Lower lobe of right lung (tissue), 2 donors: ENCODE measurements around the gene FSD1L. TPM values are rescaled to one million over a fixed set of nuclear protein-coding genes. Genes with fewer than 3 reads are reported as not detected.

Experiments
- ATAC-seq, 2 donors: fragments of 200-7000 bp; cut with Tn5 transposase; one replicate each; pipeline ENCODE4 v1.9.1; 2020 to 2022; ENCODE audit warnings: mild to moderate bottlenecking in 2 of 2, moderate library complexity in 2 of 2
- DNase-seq: peaks from one replicate; pipeline ENCODE4 v3.0.0-alpha.2; 2020
- H3K27ac ChIP-seq: fragments of 200-600 bp; one replicate; pipeline ENCODE4 v1.8.0; 2022
- H3K27me3 ChIP-seq: fragments of 200-600 bp; one replicate; pipeline ENCODE4 v1.8.0; 2022; ENCODE audit warnings: low read depth
- H3K36me3 ChIP-seq: fragments of 200-600 bp; one replicate; pipeline ENCODE4 v1.8.0; 2022; ENCODE audit warnings: mild to moderate bottlenecking
- H3K4me1 ChIP-seq: fragments of 200-600 bp; one replicate; pipeline ENCODE4 v1.8.0; 2022
- H3K4me3 ChIP-seq: fragments of 200-600 bp; one replicate; pipeline ENCODE4 v1.8.0; 2022; ENCODE audit warnings: mild to moderate bottlenecking
- H3K9me3 ChIP-seq: fragments of 200-600 bp; one replicate; pipeline ENCODE4 v1.8.0; 2022
- intact Hi-C: fragments of 100-400 bp; cut with DNase I; formaldehyde crosslinking; loops from one replicate; pipeline ENCODE4 v1.11.0; 2022
- total RNA-seq: library from RNA; stranded (reverse); fragmentation: NEBNext Ultra II Directional; extraction: Animal tissue kit (Norgen Biotek cat#: 25700); gene quantifications from one replicate; pipeline ENCODE4 v1.2.1, GENCODE V29; 2021
- TF ChIP-seq, protein P1 (sequence below): fragments of 200-600 bp; IDR thresholded peaks from one replicate; pipeline ENCODE4 v1.8.0; 2022; ENCODE audit warnings: antibody characterized with exemption, mild to moderate bottlenecking
- donor health status: DM: no; HTN: yes; CAD: no; lungs with severe emphysema.

The FSD1L gene
- total RNA-seq, 1 donor from 2014 or later: 7.2 TPM

DNA sequence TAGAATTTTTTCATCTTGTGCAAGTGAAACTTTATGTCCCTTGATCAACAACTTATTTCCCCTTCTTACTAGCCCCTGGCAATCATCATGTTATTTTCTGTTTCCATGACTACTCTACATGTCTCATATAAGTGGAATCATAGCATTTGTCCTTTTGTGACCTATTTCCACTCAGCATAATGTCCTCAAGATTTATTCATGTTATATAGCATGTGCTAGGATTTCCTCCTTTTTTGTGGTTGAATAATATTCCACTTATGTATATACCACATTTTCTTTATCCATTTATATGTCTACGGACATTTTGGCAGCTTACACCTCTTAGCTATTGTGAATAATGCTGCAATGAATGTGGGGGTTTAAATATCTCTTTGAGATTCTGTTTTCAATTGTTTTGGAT lies 21.0 kb downstream of the FSD1L start:
- intact Hi-C loops: no loop called here
- H3K4me1 ChIP-seq: no peaks in the 10 kb centered on the region
- no peak for DNase-seq
- H3K4me3 ChIP-seq: no peak overlapping the region
- ATAC-seq: no peak
- H3K9me3 ChIP-seq: no peaks in the 10 kb centered on the region
- H3K27me3 ChIP-seq: no peaks in the 10 kb centered on the region
- peaks cover 33% of the 10 kb centered on the region for H3K36me3 ChIP-seq
- TF ChIP-seq, protein P1, sequence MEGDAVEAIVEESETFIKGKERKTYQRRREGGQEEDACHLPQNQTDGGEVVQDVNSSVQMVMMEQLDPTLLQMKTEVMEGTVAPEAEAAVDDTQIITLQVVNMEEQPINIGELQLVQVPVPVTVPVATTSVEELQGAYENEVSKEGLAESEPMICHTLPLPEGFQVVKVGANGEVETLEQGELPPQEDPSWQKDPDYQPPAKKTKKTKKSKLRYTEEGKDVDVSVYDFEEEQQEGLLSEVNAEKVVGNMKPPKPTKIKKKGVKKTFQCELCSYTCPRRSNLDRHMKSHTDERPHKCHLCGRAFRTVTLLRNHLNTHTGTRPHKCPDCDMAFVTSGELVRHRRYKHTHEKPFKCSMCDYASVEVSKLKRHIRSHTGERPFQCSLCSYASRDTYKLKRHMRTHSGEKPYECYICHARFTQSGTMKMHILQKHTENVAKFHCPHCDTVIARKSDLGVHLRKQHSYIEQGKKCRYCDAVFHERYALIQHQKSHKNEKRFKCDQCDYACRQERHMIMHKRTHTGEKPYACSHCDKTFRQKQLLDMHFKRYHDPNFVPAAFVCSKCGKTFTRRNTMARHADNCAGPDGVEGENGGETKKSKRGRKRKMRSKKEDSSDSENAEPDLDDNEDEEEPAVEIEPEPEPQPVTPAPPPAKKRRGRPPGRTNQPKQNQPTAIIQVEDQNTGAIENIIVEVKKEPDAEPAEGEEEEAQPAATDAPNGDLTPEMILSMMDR: no peak
- no peak overlapping the region for H3K27ac ChIP-seq

GRCh38 chr9:105473221-105473620 lies 25.4 kb downstream of the FSD1L start:
- TF ChIP-seq, protein P1: no peak
- H3K4me3 ChIP-seq: no peak overlapping the region
- ATAC-seq (no peak), DNase-seq (no peak)
- H3K27ac ChIP-seq: no peak overlapping the region
- H3K36me3 ChIP-seq: peaks cover 16% of the 10 kb centered on the region
- no peaks in the 10 kb centered on the region for H3K9me3 ChIP-seq
- intact Hi-C loops: no loop called here
- no peaks in the 10 kb centered on the region for H3K4me1 ChIP-seq
- no peaks in the 10 kb centered on the region for H3K27me3 ChIP-seq

- TF ChIP-seq, protein P1: no peak
- H3K9me3 ChIP-seq: no peaks in the 10 kb centered on the region
- no peak overlapping the region for H3K27ac ChIP-seq
- ATAC-seq: no peak
- intact Hi-C loops: no loop called here
- H3K27me3 ChIP-seq: no peaks in the 10 kb centered on the region
- no peaks in the 10 kb centered on the region for H3K4me1 ChIP-seq
- peaks cover 4% of the 10 kb centered on the region for H3K36me3 ChIP-seq
- DNase-seq: no peak
- no peak overlapping the region for H3K4me3 ChIP-seq
Observed at GRCh38 chr9:105475302-105475701, 27.5 kb downstream of the FSD1L start.

DNA sequence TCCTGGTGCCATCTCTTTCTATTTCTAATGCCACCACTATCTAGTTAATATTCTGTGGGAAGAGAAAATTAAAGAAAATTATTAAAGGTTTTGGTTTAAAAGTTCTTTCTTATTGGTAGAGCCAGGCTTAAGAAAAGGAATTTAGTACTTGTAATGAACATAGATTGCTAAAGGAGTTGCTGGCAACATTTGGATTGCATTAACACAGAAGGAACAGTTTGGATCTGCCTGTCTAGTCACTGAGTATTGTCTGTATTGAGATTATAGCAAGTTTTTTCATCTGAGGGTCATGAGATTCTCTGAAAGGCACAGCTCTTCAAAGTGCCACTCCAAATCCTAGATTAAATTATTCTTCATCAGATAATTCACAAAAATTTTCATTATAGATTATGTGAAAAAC lies 32.0 kb downstream of the FSD1L start:
- TF ChIP-seq, protein P1: no peak
- Histone ChIP-seq H3K36me3 (no peaks in the 10 kb centered on the region), H3K27me3 (no peaks in the 10 kb centered on the region), H3K9me3 (no peaks in the 10 kb centered on the region), H3K4me3 (no peak overlapping the region), H3K4me1 (no peaks in the 10 kb centered on the region), H3K27ac (no peak overlapping the region)
- DNase-seq (no peak), ATAC-seq (no peak)
- intact Hi-C loops: no loop called here

DNA sequence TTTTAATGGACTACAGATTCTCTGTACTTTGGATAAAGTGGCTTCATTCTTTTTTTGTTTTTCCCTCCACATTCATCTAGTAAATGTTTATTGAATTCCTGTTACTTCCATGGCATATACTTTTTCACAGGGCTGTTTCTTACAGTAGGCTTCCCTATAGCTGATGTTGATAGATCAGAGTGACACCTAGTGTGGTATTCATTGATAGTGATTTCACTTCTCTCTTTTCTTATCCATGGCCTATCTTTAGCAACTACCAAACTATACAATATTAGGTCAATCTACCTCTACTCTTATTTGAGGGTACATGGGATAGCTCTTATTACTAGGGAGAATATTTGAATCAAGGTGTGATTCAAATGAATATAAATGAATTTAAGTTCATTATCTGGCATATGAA lies 35.8 kb downstream of the FSD1L start:
- TF ChIP-seq, protein P1: no peak
- no peak overlapping the region for H3K4me3 ChIP-seq
- H3K4me1 ChIP-seq: no peaks in the 10 kb centered on the region
- ATAC-seq (no peak), DNase-seq (no peak)
- H3K27me3 ChIP-seq: no peaks in the 10 kb centered on the region
- no peaks in the 10 kb centered on the region for H3K9me3 ChIP-seq
- H3K36me3 ChIP-seq: no peaks in the 10 kb centered on the region
- intact Hi-C loops: no loop called here
- H3K27ac ChIP-seq: no peak overlapping the region

- no peak for ATAC-seq
- Histone ChIP-seq H3K27ac (no peak overlapping the region), H3K27me3 (no peaks in the 10 kb centered on the region), H3K4me1 (no peaks in the 10 kb centered on the region), H3K36me3 (no peaks in the 10 kb centered on the region), H3K4me3 (no peak overlapping the region), H3K9me3 (no peaks in the 10 kb centered on the region)
- TF ChIP-seq, protein P1: no peak
- intact Hi-C loops: no loop called here
- no peak for DNase-seq
Observed at GRCh38 chr9:105484226-105484625, 36.4 kb downstream of the FSD1L start.
